ENCODE measurements around the gene LRRFIP1. TPM values are rescaled to one million over a fixed set of nuclear protein-coding genes. Genes with fewer than 3 reads are reported as not detected.

LRRFIP1 gene
- polyA plus RNA-seq, 1 donor (not counting 4 experiments of a cell fraction or from before 2014, with no cell fraction given), result 115 TPM

- Histone ChIP-seq H2AFZ (ENCODE audit: control insufficient read depth, low read length) (no peak overlapping the region), H3K36me3 (ENCODE audit: control insufficient read depth in 2 of 2, extremely low read depth in 1 of 2, insufficient read depth in 2 of 2, low read length in 2 of 2) (no peaks in the 10 kb centered on the region), H3K4me2 (ENCODE audit: control insufficient read depth, extremely low read depth, insufficient read depth, low read depth, low read length) (no peak overlapping the region), H3K9me3 (ENCODE audit: control insufficient read depth, low read depth, low read length) (no peaks in the 10 kb centered on the region), H3K4me1 (ENCODE audit: control insufficient read depth, extremely low read depth, insufficient read depth, low read length) (peaks cover 4% of the 10 kb centered on the region), H3K4me3 (ENCODE audit: control insufficient read depth in 2 of 3, extremely low read depth in 1 of 3, insufficient read depth in 2 of 3, low read depth in 1 of 3, low read length in 3 of 3) (no peak overlapping the region), H3K27ac (ENCODE audit: control insufficient read depth, insufficient read depth, low read length) (no peak overlapping the region), H3K79me2 (ENCODE audit: control insufficient read depth, insufficient read depth, low read length) (no peaks in the 10 kb centered on the region), H4K20me1 (ENCODE audit: control insufficient read depth, extremely low read depth, insufficient read depth, low read length) (no peaks in the 10 kb centered on the region), H3K9me1 (ENCODE audit: control insufficient read depth, extremely low read depth, insufficient read depth, low read length) (no peaks in the 10 kb centered on the region), H3K27me3 (ENCODE audit: control insufficient read depth, extremely low read depth, insufficient read depth, low read length) (peaks cover 3% of the 10 kb centered on the region), H3K9ac (ENCODE audit: control insufficient read depth, extremely low read depth, insufficient read depth, low read length) (no peak overlapping the region)
- DNase-seq (ENCODE audit: low read depth, low spot score) (no peak), FAIRE-seq (no peak)
- no peak for TF ChIP-seq CTCF (optimal IDR thresholded peaks at IDR 0.05 in 1 of 3, IDR thresholded peaks at IDR 0.05 in 1 of 3, conservative IDR thresholded peaks at IDR 0.05 in 1 of 3; ENCODE audit: extremely low read depth in 1 of 3, insufficient read depth in 2 of 3, low read length in 3 of 3)
- TF ChIP-seq EZH2 (IDR thresholded peaks at IDR 0.05; ENCODE audit: low read length), result no peak
- dilution Hi-C loops (cut with MboI; ENCODE audit: extremely low pct_ligation_motif_present, low sequenced_read_pairs), result no loop called here
These were observed 30.7 kb upstream of the LRRFIP1 start for GRCh38 chr2:237596520-237597195.

- Histone ChIP-seq H3K79me2 (ENCODE audit: control insufficient read depth, insufficient read depth, low read length) (no peaks in the 10 kb centered on the region), H3K9me1 (ENCODE audit: control insufficient read depth, extremely low read depth, insufficient read depth, low read length) (no peaks in the 10 kb centered on the region), H3K4me2 (ENCODE audit: control insufficient read depth, extremely low read depth, insufficient read depth, low read depth, low read length) (no peak overlapping the region), H2AFZ (ENCODE audit: control insufficient read depth, low read length) (no peak overlapping the region), H3K9ac (ENCODE audit: control insufficient read depth, extremely low read depth, insufficient read depth, low read length) (no peak overlapping the region), H3K4me3 (ENCODE audit: control insufficient read depth in 2 of 3, extremely low read depth in 1 of 3, insufficient read depth in 2 of 3, low read depth in 1 of 3, low read length in 3 of 3) (no peak overlapping the region), H3K27me3 (ENCODE audit: control insufficient read depth, extremely low read depth, insufficient read depth, low read length) (peaks cover 5% of the 10 kb centered on the region), H3K36me3 (ENCODE audit: control insufficient read depth in 2 of 2, extremely low read depth in 1 of 2, insufficient read depth in 2 of 2, low read length in 2 of 2) (no peaks in the 10 kb centered on the region), H3K27ac (ENCODE audit: control insufficient read depth, insufficient read depth, low read length) (no peak overlapping the region), H3K9me3 (ENCODE audit: control insufficient read depth, low read depth, low read length) (no peaks in the 10 kb centered on the region), H4K20me1 (ENCODE audit: control insufficient read depth, extremely low read depth, insufficient read depth, low read length) (no peaks in the 10 kb centered on the region), H3K4me1 (ENCODE audit: control insufficient read depth, extremely low read depth, insufficient read depth, low read length) (peaks cover 2% of the 10 kb centered on the region)
- dilution Hi-C loops (cut with MboI; ENCODE audit: extremely low pct_ligation_motif_present, low sequenced_read_pairs), result no loop called here
- no peak for FAIRE-seq
- DNase-seq (ENCODE audit: low read depth, low spot score), result no peak
- TF ChIP-seq CTCF (optimal IDR thresholded peaks at IDR 0.05 in 1 of 3, IDR thresholded peaks at IDR 0.05 in 1 of 3, conservative IDR thresholded peaks at IDR 0.05 in 1 of 3; ENCODE audit: extremely low read depth in 1 of 3, insufficient read depth in 2 of 3, low read length in 3 of 3) (no peak), EZH2 (IDR thresholded peaks at IDR 0.05; ENCODE audit: low read length) (no peak)
These were observed 29.9 kb upstream of the LRRFIP1 start for GRCh38 chr2:237597196-237598145.
